K562 (cell line): ENCODE measurements around the gene TMED10. TPM values are rescaled to one million over a fixed set of nuclear protein-coding genes. Genes with fewer than 3 reads are reported as not detected.

Experiments used
- ATAC-seq: fragments of 200-7000 bp; cut with Tn5 transposase; 3 replicates; pipeline ENCODE4 v1.9.1; 2020; ENCODE audit warnings: moderate library complexity
- BruUV-seq: library from RNA; stranded (reverse); fragments of 400-500 nt; replicated peaks from 2 replicates; lab custom pipeline; 2021; lab: Mats Ljungman, UMichigan
- CTCF ChIA-PET: fragments of 300-600 bp; formaldehyde crosslinking; extraction: SDS; loops from one replicate; lab custom pipeline; 2021; ENCODE audit warnings: low intra/inter-chr PET ratio; lab: Yijun Ruan, JAX
- POLR2A ChIA-PET: fragments of 300-600, 350-650 bp; sonication (Branson Sonifier 250); formaldehyde crosslinking; extraction: SDS; loops from one replicate; lab custom pipeline; 2021; ENCODE audit warnings: antibody characterized with exemption, inconsistent platforms; lab: Yijun Ruan, JAX
- DNase-seq, 4 experiments: peaks; one replicate each; pipeline versions ENCODE4 v3.0.0 to v3.0.0-alpha.2; 2011 to 2018; ENCODE audit warnings: low spot score in 3 of 4, mixed read lengths in 3 of 4; ENCODE audit errors: extremely low read depth in 1 of 4
- FAIRE-seq: peaks from 2 replicates; lab custom pipeline; 2011; peaks lifted over from hg19 to GRCh38; lab: Jason Lieb, UNC
- H2AFZ ChIP-seq: 2 replicates; pipeline ENCODE4 v1.6.0; 2011; ENCODE audit warnings: low read depth, low read length, control low read depth, inconsistent platforms
- H3K27ac ChIP-seq: fragments of 200-600 bp; 3 replicates; pipeline ENCODE4 v1.8.0; 2011; ENCODE audit warnings: low read depth, mild to moderate bottlenecking, control low read depth, inconsistent platforms, low read length, moderate library complexity, mixed read lengths; ENCODE audit errors: extremely low read depth
- H3K27me3 ChIP-seq, 2 experiments: fragments of 300-600 bp in 1 of 2; 2 replicates in 1 of 2; 3 replicates in 1 of 2; pipeline versions ENCODE4 v1.6.0 to v1.8.0; 2011; ENCODE audit warnings: inconsistent platforms in 2 of 2, low read length in 2 of 2, mild to moderate bottlenecking in 1 of 2, mixed read lengths in 1 of 2, moderate library complexity in 1 of 2; ENCODE audit not compliant: control insufficient read depth in 2 of 2, insufficient read depth in 2 of 2
- H3K36me3 ChIP-seq: fragments of 300-600 bp; 3 replicates; pipeline ENCODE4 v1.8.0; 2011; ENCODE audit warnings: mild to moderate bottlenecking, low read length, inconsistent platforms; ENCODE audit not compliant: control insufficient read depth, insufficient read depth
- H3K4me1 ChIP-seq, 2 experiments: fragments of 200-600 bp in 1 of 2; replicated peaks in 1 of 2; 2 replicates in 1 of 2; 3 replicates in 1 of 2; pipeline versions ENCODE4 v1.5.1 to v1.8.0; 2011; ENCODE audit warnings: inconsistent platforms in 2 of 2, low read length in 2 of 2, mild to moderate bottlenecking in 1 of 2, mixed read lengths in 1 of 2, moderate library complexity in 1 of 2; ENCODE audit not compliant: control insufficient read depth in 2 of 2, insufficient read depth in 2 of 2
- H3K4me2 ChIP-seq: 2 replicates; pipeline ENCODE4 v1.6.1; 2011; ENCODE audit warnings: low read length, control low read depth, inconsistent platforms, mixed read lengths; ENCODE audit not compliant: insufficient read depth
- H3K4me3 ChIP-seq: fragments of 200-600 bp; sonication (generic), shearing (Covaris generic); 2 replicates; pipeline ENCODE4 v1.5.1; 2016; ENCODE audit warnings: control low read depth, inconsistent platforms
- H3K79me2 ChIP-seq: fragments of 200-600 bp; 3 replicates; pipeline ENCODE4 v1.8.0; 2011; ENCODE audit warnings: low read length, inconsistent platforms; ENCODE audit not compliant: control insufficient read depth, insufficient read depth
- H3K9ac ChIP-seq, 2 experiments: 2 replicates each; pipeline versions ENCODE4 v1.6.0 to v1.6.1; 2011; ENCODE audit warnings: low read depth in 2 of 2, low read length in 2 of 2, control low read depth in 1 of 2, inconsistent platforms in 1 of 2, mild to moderate bottlenecking in 1 of 2, mixed read lengths in 1 of 2; ENCODE audit not compliant: insufficient read depth in 1 of 2
- H3K9me1 ChIP-seq: one replicate; pipeline ENCODE4 v1.6.0; 2011; ENCODE audit warnings: inconsistent platforms, mild to moderate bottlenecking, low read length, moderate library complexity; ENCODE audit not compliant: control insufficient read depth, insufficient read depth
- H3K9me3 ChIP-seq: replicated peaks from 2 replicates; pipeline ENCODE4 v1.5.1; 2011; ENCODE audit warnings: low read depth, low read length, inconsistent platforms; ENCODE audit not compliant: control insufficient read depth, insufficient read depth
- H4K20me1 ChIP-seq: replicated peaks from 2 replicates; pipeline ENCODE4 v1.6.1; 2011; ENCODE audit warnings: low read length, inconsistent platforms, mixed read lengths; ENCODE audit not compliant: control insufficient read depth, insufficient read depth
- ATF6 ChIP-seq: sonication (generic); formaldehyde crosslinking; IDR thresholded peaks from 2 replicates; pipeline ENCODE4 v1.4.0; 2020; ENCODE audit warnings: mild to moderate bottlenecking, missing genetic modification reagents
- E2F4 ChIP-seq: sonication (generic); formaldehyde crosslinking; IDR thresholded peaks from 2 replicates; pipeline ENCODE4 v1.8.0; 2022; ENCODE audit warnings: mild to moderate bottlenecking, low read depth, missing genetic modification reagents
- MTA1 ChIP-seq: fragments of 450-650 bp; IDR thresholded peaks from 2 replicates; pipeline ENCODE4 v1.6.1; 2017; ENCODE audit warnings: borderline replicate concordance
- NR2F6 ChIP-seq: fragments of 450-650 bp; formaldehyde crosslinking; IDR thresholded peaks from 2 replicates; pipeline ENCODE4 v1.4.0; 2020; ENCODE audit warnings: mild to moderate bottlenecking
- PHF8 ChIP-seq: fragments of 200-600 bp; sonication (generic); IDR thresholded peaks from 2 replicates; pipeline ENCODE4 v1.6.1; 2012; ENCODE audit warnings: mixed run types, mild to moderate bottlenecking, inconsistent platforms, low read length, moderate library complexity, borderline replicate concordance
- POU5F1 ChIP-seq: fragments of 150-350 bp; IDR thresholded peaks from 2 replicates; pipeline ENCODE4 v1.6.1; 2014; ENCODE audit warnings: borderline replicate concordance, low read length, low read depth, mild to moderate bottlenecking; ENCODE audit not compliant: partially characterized antibody
- SRSF1 ChIP-seq: fragments of 200-400 bp; formaldehyde crosslinking; IDR thresholded peaks from 2 replicates; pipeline ENCODE4 v1.6.1; 2017; ENCODE audit warnings: mild to moderate bottlenecking, low read depth, low read length, moderate library complexity
- TFAP4 ChIP-seq: sonication (generic); formaldehyde crosslinking; IDR thresholded peaks from 2 replicates; pipeline ENCODE4 v1.8.0; 2022; ENCODE audit warnings: missing genetic modification reagents, mild to moderate bottlenecking, moderate library complexity, borderline replicate concordance
- ZBTB7A ChIP-seq: IDR thresholded peaks from 2 replicates; pipeline ENCODE4 v1.6.1; 2011; ENCODE audit warnings: low read depth, mild to moderate bottlenecking, low read length, moderate library complexity, borderline replicate concordance; ENCODE audit not compliant: control insufficient read depth
- WGBS: fragments of 100-300 bp; shearing (Covaris generic); methylation state at CpG from one replicate; pipeline ENCODE4 v1.1.6; 2016; ENCODE audit warnings: low coverage, mixed read lengths; ENCODE audit not compliant: insufficient coverage; ENCODE audit errors: missing lambda C conversion rate; 5-methylcytosine and 5-hydroxymethylcytosine counted together
- in situ Hi-C: fragments of 300-500 bp; cut with MboI; formaldehyde crosslinking; loops from 4 replicates; pipeline ENCODE4 v1.15.0; 2018; ENCODE audit warnings: inconsistent platforms, mixed read lengths
- intact Hi-C: fragments of 100-400 bp; cut with micrococcal nuclease; formaldehyde crosslinking; loops from 2 replicates; pipeline ENCODE4 v1.14.2; 2022
- polyA plus RNA-seq, 8 experiments: library from polyadenylated mRNA; depleted of rRNA in 4 of 8; stranded (reverse) in 5 of 8; unstranded in 3 of 8; fragments of >200 nt; fragmentation: Nextera tagmentation in 2 of 8; fragmentation: Illumina TruSeq in 1 of 8; extraction: Ambion mirVana in 2 of 8; extraction: Trizol in 1 of 8; gene quantifications; 2 replicates each; pipeline versions ENCODE4 v1.2.1 to v1.2.3, GENCODE V29; 2011 to 2014; ENCODE audit warnings: inconsistent platforms in 1 of 8, missing spikeins in 1 of 8
- total RNA-seq, 7 experiments: library from RNA; depleted of rRNA in 6 of 7; stranded (reverse); fragments of >200 nt in 6 of 7; fragmentation: Illumina TruSeq in 2 of 7; extraction: Trizol in 2 of 7; gene quantifications; 2 replicates each; pipeline versions ENCODE4 v1.2.1 to v1.2.3, GENCODE V29; 2011 to 2021; ENCODE audit warnings: low replicate concordance in 1 of 7

The TMED10 gene
- total and polyA plus RNA-seq, 9 of the 15 experiments (the other 6 are each of a cell fraction or from before 2014, with no cell fraction given), result 62.2 to 233 (median 124) TPM

GRCh38 chr14:75206190-75206589 lies 29.8 kb upstream of the TMED10 start:
- BruUV-seq, result no TSS peak
- intact Hi-C loops, result no loop called here
- H3K27me3 ChIP-seq, result no peaks in the 10 kb centered on the region

More at GRCh38 chr14:75206190-75206589, 29.8 kb upstream of the TMED10 start:
- H3K9me3 ChIP-seq, result no peaks in the 10 kb centered on the region
- no peak for ATAC-seq
- FAIRE-seq, result no peak
- no peak overlapping the region for H3K27ac ChIP-seq
- in situ Hi-C loops, result no loop called here
- no peaks in the 10 kb centered on the region for H3K9me1 ChIP-seq
- no peaks in the 10 kb centered on the region for H4K20me1 ChIP-seq
- WGBS, result 79% methylated on average over 3 of the region's 3 CpGs
- no peak overlapping the region for H3K4me2 ChIP-seq
- H3K4me1 ChIP-seq, result peaks cover 0 to 9% of the 10 kb centered on the region in 2 experiments; a peak in 4 of 5 replicates
- DNase-seq, result no peak
- no peaks in the 10 kb centered on the region for H3K79me2 ChIP-seq
- 0 out of 2 replicates have a peak overlapping the region, but pooled peaks have one; percentile 40 for H2AFZ ChIP-seq
- H3K36me3 ChIP-seq, result no peaks in the 10 kb centered on the region
- no peak overlapping the region for H3K4me3 ChIP-seq
- TF ChIP-seq PHF8 (no peak), NR2F6 (CRISPR knock-in tag) (no peak), ZBTB7A (no peak), ATF6 (CRISPR knock-in tag) (no peak), POU5F1 (no peak), MTA1 (no peak), E2F4 (no peak), TFAP4 (CRISPR knock-in tag) (no peak), SRSF1 (no peak)
- CTCF ChIA-PET, result no interaction called here
- no peak overlapping the region for H3K9ac ChIP-seq
- POLR2A ChIA-PET, result no interaction called here
